ENCODE measurements around the gene DTX4.

- TF ChIP-seq ZNF133 (tag by site-specific recombination; IDR thresholded peaks at IDR 0.05) = no peak
- TF ChIP-seq, protein P1, sequence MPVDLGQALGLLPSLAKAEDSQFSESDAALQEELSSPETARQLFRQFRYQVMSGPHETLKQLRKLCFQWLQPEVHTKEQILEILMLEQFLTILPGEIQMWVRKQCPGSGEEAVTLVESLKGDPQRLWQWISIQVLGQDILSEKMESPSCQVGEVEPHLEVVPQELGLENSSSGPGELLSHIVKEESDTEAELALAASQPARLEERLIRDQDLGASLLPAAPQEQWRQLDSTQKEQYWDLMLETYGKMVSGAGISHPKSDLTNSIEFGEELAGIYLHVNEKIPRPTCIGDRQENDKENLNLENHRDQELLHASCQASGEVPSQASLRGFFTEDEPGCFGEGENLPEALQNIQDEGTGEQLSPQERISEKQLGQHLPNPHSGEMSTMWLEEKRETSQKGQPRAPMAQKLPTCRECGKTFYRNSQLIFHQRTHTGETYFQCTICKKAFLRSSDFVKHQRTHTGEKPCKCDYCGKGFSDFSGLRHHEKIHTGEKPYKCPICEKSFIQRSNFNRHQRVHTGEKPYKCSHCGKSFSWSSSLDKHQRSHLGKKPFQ (tag by site-specific recombination; IDR thresholded peaks at IDR 0.05) = no peak
- no peak for TF ChIP-seq CTCF (tag by site-specific recombination; IDR thresholded peaks at IDR 0.05)
- TF ChIP-seq, protein P2, sequence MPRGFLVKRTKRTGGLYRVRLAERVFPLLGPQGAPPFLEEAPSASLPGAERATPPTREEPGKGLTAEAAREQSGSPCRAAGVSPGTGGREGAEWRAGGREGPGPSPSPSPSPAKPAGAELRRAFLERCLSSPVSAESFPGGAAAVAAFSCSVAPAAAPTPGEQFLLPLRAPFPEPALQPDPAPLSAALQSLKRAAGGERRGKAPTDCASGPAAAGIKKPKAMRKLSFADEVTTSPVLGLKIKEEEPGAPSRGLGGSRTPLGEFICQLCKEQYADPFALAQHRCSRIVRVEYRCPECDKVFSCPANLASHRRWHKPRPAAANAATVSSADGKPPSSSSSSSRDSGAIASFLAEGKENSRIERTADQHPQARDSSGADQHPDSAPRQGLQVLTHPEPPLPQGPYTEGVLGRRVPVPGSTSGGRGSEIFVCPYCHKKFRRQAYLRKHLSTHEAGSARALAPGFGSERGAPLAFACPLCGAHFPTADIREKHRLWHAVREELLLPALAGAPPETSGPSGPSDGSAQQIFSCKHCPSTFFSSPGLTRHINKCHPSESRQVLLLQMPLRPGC (tag by site-specific recombination; IDR thresholded peaks at IDR 0.05) = no peak
- no peak for TF ChIP-seq ZNF792 (tag by site-specific recombination; IDR thresholded peaks at IDR 0.05)
Observed at GRCh38 chr11:59243633-59244032, 71.7 kb downstream of the DTX4 start.

Measured in HEK293 (cell line).